Omental fat pad (tissue), 4 donors: ENCODE measurements around the gene PGLYRP4. TPM values are rescaled to one million over a fixed set of nuclear protein-coding genes. Genes with fewer than 3 reads are reported as not detected.
"Not testable (repeated sequence)": the region's sequence is repeated elsewhere in the genome, so short reads cannot be mapped to it uniquely, and the experiment has no call there.

Source experiments
- ATAC-seq: fragments of 150-250 bp; one replicate; pipeline ENCODE4 v1.9.1; 2016; ENCODE audit warnings: mild to moderate bottlenecking, moderate library complexity; ENCODE audit not compliant: low FRiP score
- DNase-seq: peaks from one replicate; pipeline ENCODE4 v3.0.0-alpha.2; 2019; ENCODE audit warnings: low spot score
- CTCF ChIP-seq, 3 donors: fragments of 450-650 bp; IDR thresholded peaks; one replicate each; pipeline ENCODE4 v1.5.1; 2016 to 2017; ENCODE audit warnings: antibody characterized with exemption in 3 of 3, mild to moderate bottlenecking in 3 of 3, moderate library complexity in 2 of 3
- total RNA-seq, 4 donors: library from RNA; depleted of rRNA; stranded (reverse); fragments of >200 nt; gene quantifications; one replicate each; pipeline ENCODE4 v1.1.0, GENCODE V29; 2016

PGLYRP4 gene
- total RNA-seq, 4 donors from 2014 or later, result not detected

GRCh38 chr1:153350321-153350957, 1.8 kb upstream of the PGLYRP4 start:
- ATAC-seq (no peak), DNase-seq (no peak)
- no peak for TF ChIP-seq CTCF (IDR thresholded peaks at IDR 0.05)

GRCh38 chr1:153349363-153350320, 1.0 kb upstream of the PGLYRP4 start:
- DNase-seq (no peak), ATAC-seq (no peak)
- no peak for TF ChIP-seq CTCF (IDR thresholded peaks at IDR 0.05)

- TF ChIP-seq CTCF (IDR thresholded peaks at IDR 0.05), result no peak
- DNase-seq (no peak), ATAC-seq (no peak)
Measured at GRCh38 chr1:153347856-153348255, 785 bp downstream of the PGLYRP4 start.

GRCh38 chr1:153347049-153347448, 1.6 kb downstream of the PGLYRP4 start:
- DNase-seq, ATAC-seq: not testable (repeated sequence)

GRCh38 chr1:153346077-153346723, 2.4 kb downstream of the PGLYRP4 start:
- no peak for TF ChIP-seq CTCF (IDR thresholded peaks at IDR 0.05)
- no peak for ATAC-seq

GRCh38 chr1:153345187-153346076, 3.2 kb downstream of the PGLYRP4 start:
- TF ChIP-seq CTCF (IDR thresholded peaks at IDR 0.05), result no peak
- DNase-seq, result no peak
- no peak for ATAC-seq

More at GRCh38 chr1:153346077-153346723, 2.4 kb downstream of the PGLYRP4 start:
- DNase-seq, result no peak
